Neural crest cell (in vitro differentiated cells): ENCODE measurements around the gene MYO9B. TPM values are rescaled to one million over a fixed set of nuclear protein-coding genes. Genes with fewer than 3 reads are reported as not detected.

Experiments used
- DNase-seq: peaks from one replicate; pipeline ENCODE4 v3.0.0; 2021; ENCODE audit warnings: low read depth, mixed read lengths, low spot score
- H3K27ac Mint-ChIP-seq: one replicate; pipeline ENCODE4 v1.8.0; 2021; ENCODE audit warnings: mild to moderate bottlenecking, mixed read lengths; ENCODE audit not compliant: unreplicated experiment
- H3K27me3 Mint-ChIP-seq: 2 replicates; pipeline ENCODE4 v1.8.0; 2021; ENCODE audit warnings: low read depth, mild to moderate bottlenecking, mixed read lengths
- H3K36me3 Mint-ChIP-seq: 2 replicates; pipeline ENCODE4 v1.8.0; 2021; ENCODE audit warnings: low read depth, mild to moderate bottlenecking, mixed read lengths
- H3K4me1 Mint-ChIP-seq: 2 replicates; pipeline ENCODE4 v1.8.0; 2021; ENCODE audit warnings: mixed read lengths
- H3K4me3 Mint-ChIP-seq: one replicate; pipeline ENCODE4 v1.8.0; 2021; ENCODE audit warnings: mild to moderate bottlenecking, mixed read lengths
- H3K9me3 Mint-ChIP-seq: 2 replicates; pipeline ENCODE4 v1.8.0; 2021; ENCODE audit warnings: mixed read lengths
- CTCF ChIP-seq: fragments of 200-600 bp; sonication (generic); conservative IDR thresholded peaks from 2 replicates; pipeline ENCODE4 v1.5.0; 2021; ENCODE audit warnings: antibody characterized with exemption, mild to moderate bottlenecking
- total RNA-seq: library from RNA; stranded (reverse); gene quantifications from 2 replicates; pipeline ENCODE4 v1.2.1, GENCODE V29; 2021

Gene MYO9B
- total RNA-seq, 1 donor from 2014 or later = 113 TPM

GRCh38 chr19:17043744-17044143 is 31.8 kb upstream of the MYO9B start:
- H3K27ac Mint-ChIP-seq = no peak overlapping the region
- no peaks in the 10 kb centered on the region for H3K36me3 Mint-ChIP-seq
- H3K9me3 Mint-ChIP-seq = no peaks in the 10 kb centered on the region
- peaks cover 7% of the 10 kb centered on the region for H3K4me1 Mint-ChIP-seq
- TF ChIP-seq CTCF = no peak
- H3K27me3 Mint-ChIP-seq = peaks cover 3% of the 10 kb centered on the region
- no peak for DNase-seq
- H3K4me3 Mint-ChIP-seq = no peak overlapping the region

GRCh38 chr19:17045907-17046502 is 29.6 kb upstream of the MYO9B start:
- Mint-ChIP-seq H3K4me3 (no peak overlapping the region), H3K9me3 (no peaks in the 10 kb centered on the region), H3K27me3 (no peaks in the 10 kb centered on the region), H3K27ac (no peak overlapping the region), H3K4me1 (peaks cover 8% of the 10 kb centered on the region), H3K36me3 (no peaks in the 10 kb centered on the region)
- no peak for TF ChIP-seq CTCF
- DNase-seq = no peak

GRCh38 chr19:17048885-17049453 is 26.6 kb upstream of the MYO9B start:
- Mint-ChIP-seq H3K4me3 (no peak overlapping the region), H3K9me3 (no peaks in the 10 kb centered on the region), H3K4me1 (peaks cover 3% of the 10 kb centered on the region), H3K36me3 (peaks cover 8% of the 10 kb centered on the region), H3K27ac (no peak overlapping the region), H3K27me3 (no peaks in the 10 kb centered on the region)
- DNase-seq = no peak
- TF ChIP-seq CTCF = no peak

- Mint-ChIP-seq H3K4me1 (peaks cover 3% of the 10 kb centered on the region), H3K27me3 (no peaks in the 10 kb centered on the region), H3K9me3 (no peaks in the 10 kb centered on the region), H3K27ac (no peak overlapping the region), H3K36me3 (peaks cover 8% of the 10 kb centered on the region), H3K4me3 (no peak overlapping the region)
- no peak for TF ChIP-seq CTCF
- no peak for DNase-seq
Observed at GRCh38 chr19:17049711-17050280, 25.8 kb upstream of the MYO9B start.

GRCh38 chr19:17052439-17052838 is 23.1 kb upstream of the MYO9B start:
- H3K27ac Mint-ChIP-seq = no peak overlapping the region
- peaks cover 8% of the 10 kb centered on the region for H3K36me3 Mint-ChIP-seq
- peaks cover 3% of the 10 kb centered on the region for H3K4me1 Mint-ChIP-seq
- DNase-seq = peak; percentile 39
- H3K4me3 Mint-ChIP-seq = no peak overlapping the region
- no peaks in the 10 kb centered on the region for H3K27me3 Mint-ChIP-seq
- H3K9me3 Mint-ChIP-seq = no peaks in the 10 kb centered on the region
- TF ChIP-seq CTCF = peak; percentile 72
